Activated naive CD8-positive, alpha-beta T cell treated with anti-CD3 and anti-CD28 coated beads for 36 hours (primary cell): ENCODE data around the gene FCER1G. TPM values are rescaled to one million over a fixed set of nuclear protein-coding genes. Genes with fewer than 3 reads are reported as not detected.

Experiments used
- DNase-seq: peaks from one replicate; pipeline ENCODE4 v3.0.0; 2021
- H3K27ac Mint-ChIP-seq: one replicate; pipeline ENCODE4 v1.8.0; 2022; ENCODE audit warnings: mild to moderate bottlenecking, moderate library complexity, mixed read lengths
- H3K27me3 Mint-ChIP-seq: one replicate; pipeline ENCODE4 v1.8.0; 2022; ENCODE audit warnings: mild to moderate bottlenecking, mixed read lengths
- H3K36me3 Mint-ChIP-seq: one replicate; pipeline ENCODE4 v1.8.0; 2021; ENCODE audit warnings: mild to moderate bottlenecking, mixed read lengths
- H3K4me1 Mint-ChIP-seq: one replicate; pipeline ENCODE4 v1.8.0; 2021; ENCODE audit warnings: mixed read lengths
- H3K4me3 Mint-ChIP-seq: one replicate; pipeline ENCODE4 v1.8.0; 2022; ENCODE audit warnings: mild to moderate bottlenecking, moderate library complexity, mixed read lengths
- H3K9me3 Mint-ChIP-seq: one replicate; pipeline ENCODE4 v1.8.0; 2022; ENCODE audit warnings: mixed read lengths
- total RNA-seq, 2 experiments: library from RNA; stranded (reverse); gene quantifications; one replicate each; pipeline ENCODE4 v1.2.3, GENCODE V29; 2021

Gene FCER1G
- total RNA-seq, 2 experiments from 2014 or later = 1.2 to 3.0 TPM

DNA sequence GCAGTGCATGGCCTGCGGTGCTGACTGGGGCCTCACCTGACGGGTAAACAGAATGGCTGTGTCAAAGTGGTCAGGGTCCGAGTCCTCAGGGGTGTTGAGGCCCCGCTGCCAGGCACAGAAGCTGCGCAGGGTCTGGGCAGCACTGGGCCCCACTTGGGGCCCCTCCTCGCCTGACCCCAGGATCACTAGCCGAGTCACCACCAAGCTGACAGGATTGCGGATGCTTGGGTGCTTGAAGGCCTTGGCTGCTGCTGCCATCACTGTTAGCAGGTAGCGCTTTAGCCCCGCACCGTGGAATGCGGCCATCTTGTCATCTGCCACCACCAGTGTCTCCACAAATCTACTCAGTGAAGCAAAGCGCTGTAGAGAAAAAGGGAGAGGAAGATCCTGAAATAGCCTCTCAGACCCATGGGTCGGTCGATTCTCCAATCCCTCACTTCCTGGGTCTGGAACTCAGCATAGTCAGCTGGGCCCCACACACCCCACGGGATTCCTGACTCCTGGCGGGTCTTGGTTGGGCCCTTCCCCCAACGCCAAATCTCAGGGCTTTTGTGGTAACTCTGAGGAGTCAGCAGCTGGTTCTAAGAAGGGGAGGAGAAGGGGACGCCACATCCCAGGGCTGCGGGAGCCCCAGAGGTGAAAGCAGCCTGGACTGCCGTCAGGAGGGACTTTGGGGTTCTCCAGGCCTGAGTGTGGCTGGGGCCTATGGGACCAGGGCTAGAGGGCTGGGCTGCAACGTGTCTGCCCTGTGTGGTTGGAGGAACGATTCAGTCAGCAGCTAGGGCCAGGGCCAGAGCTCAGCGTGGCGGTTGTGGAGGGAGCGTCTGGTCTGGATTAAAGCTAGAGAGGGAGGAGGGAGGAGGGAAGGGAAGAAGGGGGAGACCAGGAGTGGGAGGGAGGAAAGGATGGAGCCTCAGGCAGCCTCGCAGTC lies 18.3 kb upstream of the FCER1G start:
- no peaks in the 10 kb centered on the region for H3K27me3 Mint-ChIP-seq
- H3K4me3 Mint-ChIP-seq = no peak overlapping the region
- H3K4me1 Mint-ChIP-seq = peaks cover 37% of the 10 kb centered on the region
- DNase-seq = no peak
- no peaks in the 10 kb centered on the region for H3K36me3 Mint-ChIP-seq
- H3K9me3 Mint-ChIP-seq = no peaks in the 10 kb centered on the region
- no peak overlapping the region for H3K27ac Mint-ChIP-seq

DNA sequence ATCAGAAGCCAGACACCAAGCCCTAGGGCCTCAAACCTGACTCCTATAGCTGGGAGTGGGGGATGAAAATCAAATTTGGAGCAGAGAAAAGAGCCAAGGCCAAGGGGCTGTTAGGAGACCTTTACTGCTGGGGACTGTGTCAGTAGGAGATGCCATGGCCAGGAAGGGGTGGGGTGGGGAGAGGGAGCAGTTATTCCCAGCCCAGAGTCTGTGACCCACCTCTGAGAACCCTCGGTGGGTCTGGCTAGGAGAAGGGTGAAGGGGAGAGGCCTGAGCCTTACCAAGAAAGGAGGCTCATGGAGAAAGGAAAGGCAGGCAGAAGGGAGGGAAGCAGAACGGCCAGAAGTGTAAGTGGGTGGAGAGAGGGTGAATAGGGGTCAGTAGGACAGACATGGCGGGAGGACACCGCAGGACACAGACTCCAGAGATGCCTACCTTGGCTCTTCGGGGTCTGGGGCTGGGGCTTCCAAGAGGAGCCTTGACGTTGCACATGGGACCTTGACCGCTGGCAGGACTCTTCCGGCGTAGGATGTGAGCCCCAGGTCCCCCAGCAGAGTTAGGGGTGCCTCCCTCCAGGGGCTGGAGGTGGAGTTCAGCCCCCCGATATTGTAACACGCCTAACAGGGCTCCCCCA lies 17.4 kb upstream of the FCER1G start:
- H3K4me1 Mint-ChIP-seq = peaks cover 33% of the 10 kb centered on the region
- no peak for DNase-seq
- peaks cover under 1% of the 10 kb centered on the region for H3K36me3 Mint-ChIP-seq
- H3K27me3 Mint-ChIP-seq = no peaks in the 10 kb centered on the region
- H3K27ac Mint-ChIP-seq = no peak overlapping the region
- H3K4me3 Mint-ChIP-seq = no peak overlapping the region
- no peaks in the 10 kb centered on the region for H3K9me3 Mint-ChIP-seq

DNA sequence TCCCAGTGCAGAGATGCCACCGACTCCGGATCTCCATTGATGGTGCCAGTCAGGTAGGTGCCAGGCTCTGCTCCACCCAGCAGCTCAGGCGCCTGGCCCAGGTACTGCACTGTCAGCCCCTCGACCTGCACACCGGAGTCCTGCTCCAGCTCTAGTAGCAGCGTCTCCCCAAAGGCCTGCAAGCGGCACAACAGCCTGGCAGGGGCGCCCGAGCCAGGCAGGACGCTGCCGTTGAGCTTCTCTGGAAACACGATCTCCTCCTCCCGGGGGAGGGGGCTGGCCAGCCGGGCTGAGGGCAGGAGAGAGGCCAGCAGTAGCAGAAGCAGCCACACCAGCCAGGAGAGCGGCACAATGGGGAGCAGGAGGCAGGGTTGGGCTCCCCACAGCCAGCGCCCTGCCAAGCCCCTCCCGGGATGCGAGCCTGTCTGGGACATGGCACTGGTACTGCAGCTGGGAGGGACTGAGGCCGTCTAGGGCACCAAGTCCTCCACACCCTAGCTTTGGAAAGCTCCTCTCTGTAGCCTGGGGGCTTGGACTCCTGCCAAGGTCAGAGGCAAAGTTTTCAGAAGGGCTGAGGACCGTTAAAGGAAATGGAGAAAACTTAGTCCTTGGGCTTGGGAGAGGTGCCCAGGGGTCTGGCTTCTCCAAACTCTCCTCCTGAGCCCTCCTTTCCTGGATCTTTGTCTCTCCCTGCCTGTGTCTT lies 16.8 kb upstream of the FCER1G start:
- DNase-seq = no peak
- H3K4me3 Mint-ChIP-seq = no peak overlapping the region
- no peak overlapping the region for H3K27ac Mint-ChIP-seq
- no peaks in the 10 kb centered on the region for H3K27me3 Mint-ChIP-seq
- peaks cover 3% of the 10 kb centered on the region for H3K36me3 Mint-ChIP-seq
- H3K4me1 Mint-ChIP-seq = peaks cover 28% of the 10 kb centered on the region
- H3K9me3 Mint-ChIP-seq = no peaks in the 10 kb centered on the region

DNA sequence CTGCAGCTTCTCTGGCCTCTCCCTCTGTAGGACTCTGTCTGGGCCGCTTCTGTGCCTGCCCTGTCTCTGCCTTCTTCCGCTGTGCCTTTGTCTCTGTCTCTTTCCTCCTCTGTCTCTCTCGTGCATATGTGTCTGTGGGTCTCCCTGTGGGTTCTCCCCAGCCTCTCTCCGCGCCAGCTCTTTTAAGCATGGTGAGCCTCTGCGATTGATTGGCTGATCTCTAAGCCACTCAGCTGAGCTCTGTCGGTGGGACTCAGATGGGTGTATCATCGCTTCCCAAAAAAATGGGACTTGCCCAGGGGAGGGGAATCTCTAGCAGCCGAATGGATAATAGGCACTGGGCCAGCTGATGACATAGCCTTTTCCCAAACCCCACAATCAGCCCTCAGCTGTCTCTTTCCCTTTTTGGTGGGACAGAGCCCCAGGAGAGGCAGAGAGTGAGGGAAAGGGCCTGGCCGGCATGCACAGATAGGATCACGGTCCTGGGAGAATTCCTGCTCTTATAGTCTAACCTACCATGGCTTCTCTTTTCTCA lies 16.1 kb upstream of the FCER1G start, which contains the start of gene ADAMTS4:
TSS of gene ADAMTS4 (minus strand) at position 158 of the 535 bp plus-strand sequence. CDS start 427 bp downstream, outside the sequence.
- Mint-ChIP-seq H3K27ac (peak within 1 kb of the TSS; percentile 95), H3K9me3 (no peaks in the 10 kb centered on the region), H3K4me3 (peak within 1 kb of the TSS; percentile 92), H3K4me1 (peaks cover 33% of the 10 kb centered on the region), H3K27me3 (no peaks in the 10 kb centered on the region), H3K36me3 (peaks cover 9% of the 10 kb centered on the region)
- DNase-seq = no peak

DNA sequence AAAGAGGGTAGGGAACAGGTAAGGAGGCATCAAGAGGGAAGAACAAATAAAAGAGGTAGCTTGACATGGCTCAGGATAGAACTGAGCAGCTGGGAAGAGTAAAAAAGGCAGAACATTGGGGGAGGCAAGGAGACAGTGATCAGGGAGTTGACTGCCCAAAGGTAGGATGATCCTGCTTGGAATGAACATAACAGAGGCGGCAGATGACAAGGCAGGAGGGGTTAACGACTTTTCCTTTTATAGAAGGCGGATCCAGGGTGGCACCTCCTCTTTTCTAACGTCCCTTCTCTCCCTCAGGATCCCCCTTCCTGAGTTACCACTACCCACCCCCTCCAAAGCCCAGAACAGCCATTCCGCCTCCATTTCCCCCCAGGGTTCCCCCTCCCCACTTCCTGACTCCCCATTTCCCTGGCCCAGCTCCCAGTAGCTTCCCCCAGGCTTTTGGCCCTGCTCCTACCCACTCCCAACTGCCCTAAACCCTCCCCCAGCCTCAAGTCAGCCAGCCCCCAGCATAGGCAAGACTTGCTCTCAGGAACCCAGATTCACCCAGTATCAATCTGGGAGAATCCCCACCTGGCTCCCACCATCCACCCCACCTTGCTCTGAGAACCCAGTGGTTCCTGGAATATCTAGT lies 15.5 kb upstream of the FCER1G start:
- peaks cover 15% of the 10 kb centered on the region for H3K36me3 Mint-ChIP-seq
- H3K9me3 Mint-ChIP-seq = no peaks in the 10 kb centered on the region
- H3K4me1 Mint-ChIP-seq = peaks cover 39% of the 10 kb centered on the region
- peak overlapping the region; percentile 95 for H3K27ac Mint-ChIP-seq
- DNase-seq = no peak
- peak overlapping the region; percentile 92 for H3K4me3 Mint-ChIP-seq
- no peaks in the 10 kb centered on the region for H3K27me3 Mint-ChIP-seq

DNA sequence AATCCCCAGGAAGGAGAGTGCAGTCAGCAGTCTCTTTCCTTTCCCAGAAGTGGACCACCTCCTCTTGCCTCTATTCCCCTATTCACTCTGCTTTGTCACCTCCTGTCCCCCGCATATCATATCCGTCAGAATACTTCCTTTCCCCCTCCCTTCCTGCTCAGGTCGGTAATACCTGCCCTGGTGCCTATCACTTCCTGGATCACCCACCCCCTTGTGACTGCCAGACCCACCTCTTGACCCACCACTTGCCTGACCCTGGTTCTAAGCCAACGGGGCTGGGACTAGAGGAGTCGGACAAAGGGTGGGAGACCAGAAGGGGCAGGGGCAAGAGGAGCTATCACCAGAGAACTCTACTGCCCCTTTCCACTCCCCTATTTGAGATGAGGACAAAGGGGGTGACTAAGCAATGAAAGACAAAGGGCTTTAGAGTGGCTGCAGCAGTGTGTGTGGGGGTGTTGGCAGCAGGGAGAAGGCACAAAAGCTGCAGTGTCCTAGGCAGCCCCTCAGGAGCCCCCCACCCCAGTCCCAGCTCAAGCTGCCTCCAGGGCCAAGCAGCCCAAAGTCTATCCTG lies 14.6 kb upstream of the FCER1G start:
- Mint-ChIP-seq H3K4me1 (peaks cover 39% of the 10 kb centered on the region), H3K4me3 (peak overlapping the region; percentile 92), H3K9me3 (no peaks in the 10 kb centered on the region), H3K27ac (peak overlapping the region; percentile 95), H3K27me3 (no peaks in the 10 kb centered on the region), H3K36me3 (peaks cover 20% of the 10 kb centered on the region)
- peak; percentile 21 for DNase-seq

DNA sequence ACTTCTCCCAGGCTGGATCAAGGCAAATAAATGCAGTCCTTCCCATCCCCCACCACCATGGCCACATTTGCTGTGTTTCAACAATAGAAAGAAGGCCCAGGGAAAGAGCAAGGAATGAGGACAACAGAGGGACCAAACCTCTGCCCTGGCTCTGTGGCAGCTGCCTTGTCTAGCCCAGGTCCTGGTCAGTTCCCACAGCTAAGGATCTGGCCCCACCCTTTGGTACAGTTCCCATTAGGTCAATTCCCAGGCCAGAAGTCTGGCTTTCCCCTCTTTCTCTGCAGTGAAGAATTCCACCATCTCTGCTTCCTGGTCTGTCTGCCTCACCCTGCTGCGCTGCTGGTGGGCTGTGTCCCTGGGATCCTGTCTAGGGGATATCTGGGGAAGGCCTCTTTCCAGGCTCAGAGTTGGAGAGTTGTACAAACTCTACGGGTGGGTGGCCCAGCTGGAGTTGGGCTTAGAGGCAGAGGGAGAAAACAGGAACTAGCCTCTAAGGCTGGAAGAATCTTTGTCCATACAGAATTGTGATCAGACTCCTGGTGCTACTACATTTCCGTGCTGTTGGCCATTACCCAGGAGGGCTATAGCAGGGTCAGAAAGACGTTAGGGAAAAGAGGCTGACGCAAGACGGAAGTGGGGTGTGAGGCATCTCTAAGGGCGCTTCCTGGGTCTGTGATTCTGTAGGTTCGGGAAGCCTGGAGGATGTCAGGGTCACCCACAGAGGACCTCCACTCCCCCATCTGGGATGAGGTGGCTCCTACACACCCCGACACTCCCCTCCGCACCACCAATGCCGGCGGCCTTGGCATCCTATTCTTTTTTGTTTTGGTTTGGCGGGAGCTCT lies 13.9 kb upstream of the FCER1G start:
- Mint-ChIP-seq H3K36me3 (peaks cover 21% of the 10 kb centered on the region), H3K27me3 (no peaks in the 10 kb centered on the region), H3K27ac (peak overlapping the region; percentile 95), H3K9me3 (no peaks in the 10 kb centered on the region), H3K4me3 (peak overlapping the region; percentile 92), H3K4me1 (peaks cover 39% of the 10 kb centered on the region)
- no peak for DNase-seq

DNA sequence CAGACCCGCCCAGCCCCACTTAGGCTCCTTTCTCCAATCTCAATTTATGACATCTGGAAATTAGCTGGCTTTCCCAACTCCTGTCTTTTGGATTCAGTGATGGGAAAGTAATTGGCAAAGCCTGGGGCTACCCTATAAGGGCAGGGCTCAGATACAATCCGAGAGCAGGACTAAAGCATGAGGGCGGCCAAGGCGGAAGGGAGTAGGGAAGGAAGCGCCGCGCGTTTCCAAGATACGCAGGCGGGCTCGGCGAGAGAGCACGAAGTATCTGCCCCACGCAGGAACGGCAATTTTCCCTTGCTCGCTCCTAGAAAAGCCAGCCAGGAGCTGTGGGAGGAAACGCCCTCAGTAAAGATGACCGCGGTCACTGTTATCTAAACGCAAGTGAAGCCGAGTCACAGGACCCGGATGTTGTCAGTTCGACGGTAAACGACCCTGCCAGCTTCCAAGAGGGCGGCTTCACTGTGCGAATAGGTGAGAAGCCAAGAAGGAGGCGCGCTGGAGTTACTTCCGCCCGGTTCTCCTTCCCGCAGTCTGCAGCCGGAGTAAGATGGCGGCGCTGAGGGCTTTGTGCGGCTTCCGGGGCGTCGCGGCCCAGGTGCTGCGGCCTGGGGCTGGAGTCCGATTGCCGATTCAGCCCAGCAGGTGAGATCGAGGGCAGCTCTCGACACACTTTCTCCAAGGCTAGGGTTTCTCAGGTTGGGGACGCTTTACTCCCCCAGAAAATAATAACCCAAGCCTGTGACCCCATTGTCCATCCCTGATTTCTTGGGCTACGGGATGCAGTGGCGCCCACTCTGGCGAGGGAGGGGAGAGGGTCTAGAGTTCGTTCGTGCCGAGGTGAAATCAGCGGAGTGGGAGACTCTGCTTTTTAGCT lies 13.0 kb upstream of the FCER1G start, which contains the start of gene NDUFS2:
TSS of gene NDUFS2 (plus strand) at position 532 of the 877 bp plus-strand sequence. CDS start at position 551, 19 bp downstream.
- Mint-ChIP-seq H3K9me3 (no peaks in the 10 kb centered on the region), H3K27ac (peak within 1 kb of the TSS; percentile 95), H3K4me1 (peaks cover 46% of the 10 kb centered on the region), H3K36me3 (peaks cover 23% of the 10 kb centered on the region), H3K27me3 (no peaks in the 10 kb centered on the region), H3K4me3 (peak within 1 kb of the TSS; percentile 92)
- DNase-seq = peak; percentile 92

DNA sequence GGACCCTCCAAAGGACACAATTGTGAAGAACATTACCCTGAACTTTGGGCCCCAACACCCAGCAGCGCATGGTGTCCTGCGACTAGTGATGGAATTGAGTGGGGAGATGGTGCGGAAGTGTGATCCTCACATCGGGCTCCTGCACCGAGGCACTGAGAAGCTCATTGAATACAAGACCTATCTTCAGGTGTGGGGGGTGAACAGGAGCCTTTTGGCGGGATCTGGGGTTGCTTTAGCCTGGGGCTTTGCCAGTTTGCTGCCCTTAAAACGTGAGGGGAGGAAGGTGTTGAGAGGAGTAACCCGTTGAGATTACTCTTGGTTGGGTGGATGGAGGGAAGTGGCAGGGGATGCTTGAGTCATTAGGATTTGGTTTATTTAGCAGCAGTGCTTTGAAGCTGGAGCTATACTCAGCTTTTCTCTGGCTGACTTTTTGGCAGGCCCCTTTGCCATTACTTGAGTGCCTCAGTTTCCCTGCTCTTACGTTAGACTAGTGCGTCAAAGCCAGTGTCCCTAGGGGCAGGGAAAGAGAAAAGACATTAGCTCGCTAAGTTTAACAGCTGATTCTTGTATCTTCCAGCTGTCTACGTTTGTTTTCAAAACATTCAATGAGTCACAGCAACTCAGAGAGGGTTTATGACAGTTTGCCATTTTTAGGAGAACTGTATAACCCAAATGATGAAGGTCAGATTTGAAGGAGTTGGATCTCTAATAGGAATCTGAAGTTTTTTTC lies 8.5 kb upstream of the FCER1G start:
- no peak overlapping the region for H3K4me3 Mint-ChIP-seq
- peaks cover 37% of the 10 kb centered on the region for H3K36me3 Mint-ChIP-seq
- no peaks in the 10 kb centered on the region for H3K27me3 Mint-ChIP-seq
- DNase-seq = no peak
- peak overlapping the region; percentile 66 for H3K27ac Mint-ChIP-seq
- H3K4me1 Mint-ChIP-seq = peaks cover 44% of the 10 kb centered on the region
- no peaks in the 10 kb centered on the region for H3K9me3 Mint-ChIP-seq

DNA sequence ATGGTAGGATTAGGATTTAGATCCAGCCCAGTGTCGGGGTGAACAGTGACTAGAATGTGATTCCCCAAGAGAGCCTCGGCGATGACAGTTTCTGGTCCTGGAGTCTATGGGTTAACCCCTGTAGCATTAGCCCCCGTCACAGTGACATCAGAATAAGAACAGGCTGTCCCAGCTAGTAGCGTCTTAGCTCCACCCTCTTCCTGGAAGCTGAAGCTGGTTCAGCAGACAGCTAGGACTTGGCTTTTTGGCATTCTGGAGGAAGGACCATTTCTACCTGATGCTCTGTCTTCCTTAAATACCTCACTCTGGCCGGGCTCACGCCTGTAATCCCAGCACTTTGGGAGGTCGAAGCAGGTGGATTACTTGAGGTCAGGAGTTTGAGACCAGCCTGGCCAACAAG lies 7.9 kb upstream of the FCER1G start:
- Mint-ChIP-seq H3K36me3 (peaks cover 39% of the 10 kb centered on the region), H3K4me1 (peaks cover 45% of the 10 kb centered on the region), H3K4me3 (no peak overlapping the region), H3K27me3 (no peaks in the 10 kb centered on the region), H3K27ac (peak overlapping the region; percentile 66), H3K9me3 (no peaks in the 10 kb centered on the region)
- DNase-seq = no peak

DNA sequence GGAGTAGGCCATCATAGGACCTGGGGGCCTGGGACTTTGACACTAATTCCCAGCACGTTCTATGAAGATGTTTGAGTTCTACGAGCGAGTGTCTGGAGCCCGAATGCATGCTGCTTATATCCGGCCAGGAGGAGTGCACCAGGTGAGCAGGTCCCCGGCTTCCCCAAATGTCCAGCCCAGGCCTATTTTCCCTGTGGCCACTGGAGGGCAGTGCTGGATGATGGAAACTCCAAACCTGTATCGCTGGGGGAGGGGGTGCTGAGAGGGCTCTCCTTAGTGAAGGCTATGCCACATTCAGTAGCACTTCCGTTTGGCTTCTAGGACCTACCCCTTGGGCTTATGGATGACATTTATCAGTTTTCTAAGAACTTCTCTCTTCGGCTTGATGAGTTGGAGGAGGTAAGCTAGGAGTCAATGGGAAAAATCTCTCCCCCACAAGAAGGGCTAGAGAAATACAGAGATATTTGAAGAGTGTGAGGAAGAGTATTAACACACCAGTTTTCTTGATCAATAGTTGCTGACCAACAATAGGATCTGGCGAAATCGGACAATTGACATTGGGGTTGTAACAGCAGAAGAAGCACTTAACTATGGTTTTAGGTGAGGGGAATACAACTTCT lies 5.2 kb upstream of the FCER1G start:
- Mint-ChIP-seq H3K36me3 (peaks cover 39% of the 10 kb centered on the region), H3K27me3 (no peaks in the 10 kb centered on the region), H3K27ac (peak overlapping the region; percentile 71), H3K4me3 (no peak overlapping the region), H3K4me1 (peaks cover 34% of the 10 kb centered on the region), H3K9me3 (no peaks in the 10 kb centered on the region)
- DNase-seq = peak; percentile 73

DNA sequence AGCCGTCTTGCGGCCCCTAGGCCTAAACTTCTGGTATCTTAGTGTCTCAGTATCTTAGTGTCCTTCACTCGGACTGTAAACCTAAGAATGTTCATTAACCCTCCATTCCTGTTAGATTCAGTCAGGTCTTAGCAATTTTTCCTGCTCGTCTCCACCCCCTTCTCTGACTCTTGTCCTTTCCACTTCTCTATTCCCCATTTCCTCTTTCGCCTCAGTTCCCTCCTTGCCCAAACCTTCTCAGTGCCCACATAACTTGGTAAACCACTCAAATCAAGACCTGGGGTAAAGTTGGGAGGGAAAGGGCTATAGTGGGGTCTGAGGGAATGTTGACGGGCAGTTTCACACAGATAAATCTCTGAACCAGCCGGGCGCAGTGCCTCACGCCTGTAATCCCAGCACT lies 726 bp upstream of the FCER1G start:
- H3K27me3 Mint-ChIP-seq = no peaks in the 10 kb centered on the region
- no peak overlapping the region for H3K4me3 Mint-ChIP-seq
- peaks cover 45% of the 10 kb centered on the region for H3K4me1 Mint-ChIP-seq
- DNase-seq = no peak
- H3K27ac Mint-ChIP-seq = no peak overlapping the region
- peaks cover 34% of the 10 kb centered on the region for H3K36me3 Mint-ChIP-seq
- no peaks in the 10 kb centered on the region for H3K9me3 Mint-ChIP-seq
